ENCODE results near the gene C11orf58. TPM values are rescaled to one million over a fixed set of nuclear protein-coding genes. Genes with fewer than 3 reads are reported as not detected.

Gene C11orf58
- total RNA-seq, 3 donors from 2014 or later: 63.6 to 124 (median 65.5) TPM

GRCh38 chr11:16773981-16774935, 35.8 kb downstream of the C11orf58 start:
- intact Hi-C loops (cut with DNase I, micrococcal nuclease): no loop called here
- DNase-seq (no peak), ATAC-seq (no peak)

GRCh38 chr11:16774936-16775613, 36.6 kb downstream of the C11orf58 start:
- ATAC-seq (no peak), DNase-seq (no peak)
- no peak overlapping the region for H3K4me3 ChIP-seq
- H3K4me1 ChIP-seq (ENCODE audit: low read depth): no peaks in the 10 kb centered on the region
- intact Hi-C loops (cut with DNase I, micrococcal nuclease): no loop called here
- no peak for TF ChIP-seq CTCF (IDR thresholded peaks at IDR 0.05)
- no peaks in the 10 kb centered on the region for H3K9me3 ChIP-seq
- H3K36me3 ChIP-seq (ENCODE audit: low read depth): no peaks in the 10 kb centered on the region

More at GRCh38 chr11:16773981-16774935, 35.8 kb downstream of the C11orf58 start:
- Histone ChIP-seq H3K36me3 (ENCODE audit: low read depth) (no peaks in the 10 kb centered on the region), H3K9me3 (no peaks in the 10 kb centered on the region), H3K4me1 (ENCODE audit: low read depth) (no peaks in the 10 kb centered on the region), H3K4me3 (no peak overlapping the region)
- no peak for TF ChIP-seq CTCF (IDR thresholded peaks at IDR 0.05)

- Histone ChIP-seq H3K36me3 (ENCODE audit: low read depth) (no peaks in the 10 kb centered on the region), H3K4me3 (no peak overlapping the region), H3K4me1 (ENCODE audit: low read depth) (no peaks in the 10 kb centered on the region), H3K9me3 (no peaks in the 10 kb centered on the region)
- no peak for DNase-seq
- TF ChIP-seq CTCF (IDR thresholded peaks at IDR 0.05): no peak
- intact Hi-C loops (cut with DNase I, micrococcal nuclease): no loop called here
- no peak for ATAC-seq
These were observed 37.3 kb downstream of the C11orf58 start for GRCh38 chr11:16775614-16776283.

GRCh38 chr11:16776711-16777612, 38.5 kb downstream of the C11orf58 start:
- Histone ChIP-seq H3K4me3 (no peak overlapping the region), H3K36me3 (ENCODE audit: low read depth) (no peaks in the 10 kb centered on the region), H3K9me3 (no peaks in the 10 kb centered on the region), H3K4me1 (ENCODE audit: low read depth) (no peaks in the 10 kb centered on the region)
- no peak for DNase-seq
- intact Hi-C loops (cut with DNase I, micrococcal nuclease): no loop called here
- ATAC-seq: no peak
- TF ChIP-seq CTCF (IDR thresholded peaks at IDR 0.05): no peak

GRCh38 chr11:16777613-16777975, 39.1 kb downstream of the C11orf58 start:
- DNase-seq: no peak
- intact Hi-C loops (cut with DNase I, micrococcal nuclease): no loop called here
- Histone ChIP-seq H3K36me3 (ENCODE audit: low read depth) (no peaks in the 10 kb centered on the region), H3K4me1 (ENCODE audit: low read depth) (no peaks in the 10 kb centered on the region), H3K4me3 (no peak overlapping the region), H3K9me3 (no peaks in the 10 kb centered on the region)
- no peak for TF ChIP-seq CTCF (IDR thresholded peaks at IDR 0.05)
- ATAC-seq: no peak

Measured in mucosa of descending colon (tissue), 3 donors.